ENCODE data around the gene TIGD6. TPM values are rescaled to one million over a fixed set of nuclear protein-coding genes. Genes with fewer than 3 reads are reported as not detected.

TIGD6 gene
- total and polyA plus RNA-seq, 4 donors, result 2.1 to 4.2 (median 3.7) TPM

GRCh38 chr5:150009671-150010387 lies 9.4 kb upstream of the TIGD6 start:
- Histone ChIP-seq H3K4me1 (ENCODE audit: control insufficient read depth in 1 of 2, insufficient read depth in 2 of 2, low read length in 2 of 2) (no peaks in the 10 kb centered on the region), H3K4me3 (ENCODE audit: low read length in 2 of 2) (no peak overlapping the region), H3K27ac (ENCODE audit: low read depth in 1 of 2, low read length in 2 of 2) (no peak overlapping the region), H3K36me3 (ENCODE audit: control insufficient read depth in 1 of 2, insufficient read depth in 2 of 2, low read length in 1 of 2) (peaks cover 19 to 20% of the 10 kb centered on the region in 2 donors), H3K27me3 (ENCODE audit: control insufficient read depth in 1 of 2, insufficient read depth in 2 of 2, low read length in 1 of 2) (no peaks in the 10 kb centered on the region), H3K9me3 (ENCODE audit: control insufficient read depth, low read length) (no peaks in the 10 kb centered on the region)
- WGBS, 2 donors, result 91 to 95% methylated on average over 6 of the region's 6 CpGs
- ATAC-seq (ENCODE audit: low FRiP score) (no peak), DNase-seq (no peak)
- intact Hi-C loops (cut with DNase I), result no loop called here

- intact Hi-C loops (cut with DNase I), result no loop called here
Observed at GRCh38 chr5:150007050-150007449, 6.6 kb upstream of the TIGD6 start.

GRCh38 chr5:150006318-150006717 lies 5.9 kb upstream of the TIGD6 start:
- intact Hi-C loops (cut with DNase I), result no loop called here
- ATAC-seq (ENCODE audit: low FRiP score), result no peak
- H3K27me3 ChIP-seq (ENCODE audit: control insufficient read depth in 1 of 2, insufficient read depth in 2 of 2, low read length in 1 of 2), result no peaks in the 10 kb centered on the region
- no peak for DNase-seq
- no peak overlapping the region for H3K27ac ChIP-seq (ENCODE audit: low read depth in 1 of 2, low read length in 2 of 2)
- WGBS, 2 donors, result 82 to 87% methylated on average over 4 of the region's 4 CpGs
- H3K9me3 ChIP-seq (ENCODE audit: control insufficient read depth, low read length), result no peaks in the 10 kb centered on the region
- no peak overlapping the region for H3K4me3 ChIP-seq (ENCODE audit: low read length in 2 of 2)
- peaks cover 11 to 18% of the 10 kb centered on the region in 2 donors for H3K36me3 ChIP-seq (ENCODE audit: control insufficient read depth in 1 of 2, insufficient read depth in 2 of 2, low read length in 1 of 2)
- no peaks in the 10 kb centered on the region for H3K4me1 ChIP-seq (ENCODE audit: control insufficient read depth in 1 of 2, insufficient read depth in 2 of 2, low read length in 2 of 2)

More at GRCh38 chr5:150007050-150007449, 6.6 kb upstream of the TIGD6 start:
- Histone ChIP-seq H3K4me3 (ENCODE audit: low read length in 2 of 2) (no peak overlapping the region), H3K4me1 (ENCODE audit: control insufficient read depth in 1 of 2, insufficient read depth in 2 of 2, low read length in 2 of 2) (no peaks in the 10 kb centered on the region), H3K36me3 (ENCODE audit: control insufficient read depth in 1 of 2, insufficient read depth in 2 of 2, low read length in 1 of 2) (peaks cover 13 to 18% of the 10 kb centered on the region in 2 donors), H3K9me3 (ENCODE audit: control insufficient read depth, low read length) (no peaks in the 10 kb centered on the region), H3K27me3 (ENCODE audit: control insufficient read depth in 1 of 2, insufficient read depth in 2 of 2, low read length in 1 of 2) (no peaks in the 10 kb centered on the region), H3K27ac (ENCODE audit: low read depth in 1 of 2, low read length in 2 of 2) (no peak overlapping the region)
- DNase-seq (no peak), ATAC-seq (ENCODE audit: low FRiP score) (no peak)

GRCh38 chr5:150001660-150002486 lies 1.4 kb upstream of the TIGD6 start:
- Histone ChIP-seq H3K4me3 (ENCODE audit: low read length in 2 of 2) (peak overlapping the region; percentile 77 to 87), H3K9me3 (ENCODE audit: control insufficient read depth, low read length) (no peaks in the 10 kb centered on the region), H3K36me3 (ENCODE audit: control insufficient read depth in 1 of 2, insufficient read depth in 2 of 2, low read length in 1 of 2) (peaks cover 0 to 9% of the 10 kb centered on the region in 2 donors), H3K4me1 (ENCODE audit: control insufficient read depth in 1 of 2, insufficient read depth in 2 of 2, low read length in 2 of 2) (no peaks in the 10 kb centered on the region), H3K27me3 (ENCODE audit: control insufficient read depth in 1 of 2, insufficient read depth in 2 of 2, low read length in 1 of 2) (no peaks in the 10 kb centered on the region), H3K27ac (ENCODE audit: low read depth in 1 of 2, low read length in 2 of 2) (peak overlapping the region in 1 of 2 donors; percentile 29)
- ATAC-seq (ENCODE audit: low FRiP score) (peak; percentile 63), DNase-seq (peak in 1 of 2 donors; percentile 57)
- intact Hi-C loops (cut with DNase I), result loop anchor here in 1 of 2 donors (5.0 kb wide), 1 partner anchor 130 kb away; no protein-coding TSS in a partner anchor
- WGBS, 2 donors, result 13 to 14% methylated on average over 8 of the region's 8 CpGs

- peak; percentile 74 for ATAC-seq (ENCODE audit: low FRiP score)
- H3K27ac ChIP-seq (ENCODE audit: low read depth in 1 of 2, low read length in 2 of 2), result peak overlapping the region in 1 of 2 donors; percentile 83
- WGBS, 2 donors, result 0 to 1% methylated on average over 44 of the region's 44 CpGs
- peak; percentile 75 to 87 for DNase-seq
- H3K4me1 ChIP-seq (ENCODE audit: control insufficient read depth in 1 of 2, insufficient read depth in 2 of 2, low read length in 2 of 2), result no peaks in the 10 kb centered on the region
- intact Hi-C loops (cut with DNase I), result loop anchor here in 1 of 2 donors (5.0 kb wide), 1 partner anchor 131 kb away; no protein-coding TSS in a partner anchor
- peak overlapping the region; percentile 77 to 87 for H3K4me3 ChIP-seq (ENCODE audit: low read length in 2 of 2)
- H3K36me3 ChIP-seq (ENCODE audit: control insufficient read depth in 1 of 2, insufficient read depth in 2 of 2, low read length in 1 of 2), result peaks cover 0 to 3% of the 10 kb centered on the region in 2 donors
- H3K9me3 ChIP-seq (ENCODE audit: control insufficient read depth, low read length), result no peaks in the 10 kb centered on the region
- H3K27me3 ChIP-seq (ENCODE audit: control insufficient read depth in 1 of 2, insufficient read depth in 2 of 2, low read length in 1 of 2), result no peaks in the 10 kb centered on the region
Observed at GRCh38 chr5:150000990-150001659, 671 bp upstream of the TIGD6 start.

- no peak for ATAC-seq (ENCODE audit: low FRiP score)
- H3K36me3 ChIP-seq (ENCODE audit: control insufficient read depth in 1 of 2, insufficient read depth in 2 of 2, low read length in 1 of 2), result peaks cover 0 to under 1% of the 10 kb centered on the region in 2 donors
- WGBS, 2 donors, result 12% methylated on average over 7 of the region's 7 CpGs
- peaks cover 0 to 4% of the 10 kb centered on the region in 2 donors for H3K4me1 ChIP-seq (ENCODE audit: control insufficient read depth in 1 of 2, insufficient read depth in 2 of 2, low read length in 2 of 2)
- peak overlapping the region; percentile 32 to 77 for H3K4me3 ChIP-seq (ENCODE audit: low read length in 2 of 2)
- H3K27ac ChIP-seq (ENCODE audit: low read depth in 1 of 2, low read length in 2 of 2), result peak overlapping the region in 1 of 2 donors; percentile 83
- H3K27me3 ChIP-seq (ENCODE audit: control insufficient read depth in 1 of 2, insufficient read depth in 2 of 2, low read length in 1 of 2), result no peaks in the 10 kb centered on the region
- DNase-seq, result no peak
- H3K9me3 ChIP-seq (ENCODE audit: control insufficient read depth, low read length), result no peaks in the 10 kb centered on the region
- intact Hi-C loops (cut with DNase I), result loop anchor here in 1 of 2 donors (5.0 kb wide), 1 partner anchor 132 kb away; no protein-coding TSS in a partner anchor
Observed at GRCh38 chr5:149999866-150000255, 593 bp downstream of the TIGD6 start.

- Histone ChIP-seq H3K4me1 (ENCODE audit: control insufficient read depth in 1 of 2, insufficient read depth in 2 of 2, low read length in 2 of 2) (peaks cover under 1 to 5% of the 10 kb centered on the region in 2 donors), H3K9me3 (ENCODE audit: control insufficient read depth, low read length) (no peaks in the 10 kb centered on the region), H3K4me3 (ENCODE audit: low read length in 2 of 2) (peak overlapping the region in 1 of 2 donors; percentile 32), H3K36me3 (ENCODE audit: control insufficient read depth in 1 of 2, insufficient read depth in 2 of 2, low read length in 1 of 2) (no peaks in the 10 kb centered on the region), H3K27ac (ENCODE audit: low read depth in 1 of 2, low read length in 2 of 2) (no peak overlapping the region), H3K27me3 (ENCODE audit: control insufficient read depth in 1 of 2, insufficient read depth in 2 of 2, low read length in 1 of 2) (no peaks in the 10 kb centered on the region)
- ATAC-seq (ENCODE audit: low FRiP score), result no peak
- intact Hi-C loops (cut with DNase I), result no loop called here
- 73 to 74% methylated on average over 3 of the region's 3 CpGs for WGBS, 2 donors
- DNase-seq, result no peak
Observed at GRCh38 chr5:149999359-149999758, 1.1 kb downstream of the TIGD6 start.

- no peak overlapping the region for H3K27ac ChIP-seq (ENCODE audit: low read depth in 1 of 2, low read length in 2 of 2)
- H3K4me3 ChIP-seq (ENCODE audit: low read length in 2 of 2), result no peak overlapping the region
- intact Hi-C loops (cut with DNase I), result no loop called here
- WGBS, 2 donors, result 96 to 98% methylated on average over 3 of the region's 3 CpGs
- H3K4me1 ChIP-seq (ENCODE audit: control insufficient read depth in 1 of 2, insufficient read depth in 2 of 2, low read length in 2 of 2), result peaks cover 8 to 10% of the 10 kb centered on the region in 2 donors
- no peak for ATAC-seq (ENCODE audit: low FRiP score)
- no peaks in the 10 kb centered on the region for H3K36me3 ChIP-seq (ENCODE audit: control insufficient read depth in 1 of 2, insufficient read depth in 2 of 2, low read length in 1 of 2)
- DNase-seq, result no peak
- H3K27me3 ChIP-seq (ENCODE audit: control insufficient read depth in 1 of 2, insufficient read depth in 2 of 2, low read length in 1 of 2), result no peaks in the 10 kb centered on the region
- no peaks in the 10 kb centered on the region for H3K9me3 ChIP-seq (ENCODE audit: control insufficient read depth, low read length)
Observed at GRCh38 chr5:149998281-149998680, 2.2 kb downstream of the TIGD6 start.
